ENCODE results near the gene THEMIS2.

The THEMIS2 gene

GRCh38 chr1:27864264-27864895 is 8.0 kb upstream of the THEMIS2 start:
- Histone ChIP-seq H3K4me3 (ENCODE audit: insufficient read depth, low read length, poor library complexity, severe bottlenecking) (no peak overlapping the region), H3K9me3 (ENCODE audit: insufficient read depth, low read length) (no peaks in the 10 kb centered on the region), H3K79me2 (ENCODE audit: insufficient read depth, low read length) (no peaks in the 10 kb centered on the region), H3K9me2 (replicated peaks; ENCODE audit: insufficient read depth, low read length) (no peaks in the 10 kb centered on the region), H2AFZ (ENCODE audit: low read depth, low read length, severe bottlenecking) (no peak overlapping the region), H3K9ac (ENCODE audit: low read length) (no peak overlapping the region), H3K27me3 (ENCODE audit: low read length) (no peaks in the 10 kb centered on the region), H3F3A (ENCODE audit: insufficient read depth) (no peaks in the 10 kb centered on the region), H3K4me2 (ENCODE audit: low read depth, low read length, poor library complexity, severe bottlenecking) (no peak overlapping the region), H3K27ac (ENCODE audit: low read depth, low read length) (no peak overlapping the region), H3K36me3 (ENCODE audit: low read length) (no peaks in the 10 kb centered on the region), H4K20me1 (ENCODE audit: low read depth, low read length) (no peaks in the 10 kb centered on the region)
- TF ChIP-seq, protein P1, sequence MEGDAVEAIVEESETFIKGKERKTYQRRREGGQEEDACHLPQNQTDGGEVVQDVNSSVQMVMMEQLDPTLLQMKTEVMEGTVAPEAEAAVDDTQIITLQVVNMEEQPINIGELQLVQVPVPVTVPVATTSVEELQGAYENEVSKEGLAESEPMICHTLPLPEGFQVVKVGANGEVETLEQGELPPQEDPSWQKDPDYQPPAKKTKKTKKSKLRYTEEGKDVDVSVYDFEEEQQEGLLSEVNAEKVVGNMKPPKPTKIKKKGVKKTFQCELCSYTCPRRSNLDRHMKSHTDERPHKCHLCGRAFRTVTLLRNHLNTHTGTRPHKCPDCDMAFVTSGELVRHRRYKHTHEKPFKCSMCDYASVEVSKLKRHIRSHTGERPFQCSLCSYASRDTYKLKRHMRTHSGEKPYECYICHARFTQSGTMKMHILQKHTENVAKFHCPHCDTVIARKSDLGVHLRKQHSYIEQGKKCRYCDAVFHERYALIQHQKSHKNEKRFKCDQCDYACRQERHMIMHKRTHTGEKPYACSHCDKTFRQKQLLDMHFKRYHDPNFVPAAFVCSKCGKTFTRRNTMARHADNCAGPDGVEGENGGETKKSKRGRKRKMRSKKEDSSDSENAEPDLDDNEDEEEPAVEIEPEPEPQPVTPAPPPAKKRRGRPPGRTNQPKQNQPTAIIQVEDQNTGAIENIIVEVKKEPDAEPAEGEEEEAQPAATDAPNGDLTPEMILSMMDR (IDR thresholded peaks at IDR 0.05; ENCODE audit: insufficient read depth, low read length, poor library complexity, severe bottlenecking) = no peak

GRCh38 chr1:27865821-27866220 is 6.5 kb upstream of the THEMIS2 start:
- no peak for TF ChIP-seq EZH2phosphoT487 (conservative IDR thresholded peaks at IDR 0.05; ENCODE audit: low read length)
- TF ChIP-seq, protein P1 (IDR thresholded peaks at IDR 0.05; ENCODE audit: insufficient read depth, low read length, poor library complexity, severe bottlenecking) = no peak
- Histone ChIP-seq H4K20me1 (ENCODE audit: low read depth, low read length) (no peaks in the 10 kb centered on the region), H3K36me3 (ENCODE audit: low read length) (no peaks in the 10 kb centered on the region), H3K9me2 (replicated peaks; ENCODE audit: insufficient read depth, low read length) (no peaks in the 10 kb centered on the region), H3K27me3 (ENCODE audit: low read length) (no peaks in the 10 kb centered on the region), H3K79me2 (ENCODE audit: insufficient read depth, low read length) (no peaks in the 10 kb centered on the region), H3F3A (ENCODE audit: insufficient read depth) (no peaks in the 10 kb centered on the region), H3K9ac (ENCODE audit: low read length) (no peak overlapping the region), H3K4me3 (ENCODE audit: insufficient read depth, low read length, poor library complexity, severe bottlenecking) (no peak overlapping the region), H3K9me3 (ENCODE audit: insufficient read depth, low read length) (no peaks in the 10 kb centered on the region), H3K27ac (ENCODE audit: low read depth, low read length) (no peak overlapping the region), H3K4me2 (ENCODE audit: low read depth, low read length, poor library complexity, severe bottlenecking) (no peak overlapping the region), H2AFZ (ENCODE audit: low read depth, low read length, severe bottlenecking) (no peak overlapping the region)

GRCh38 chr1:27868556-27868931 is 3.8 kb upstream of the THEMIS2 start:
- H3K9ac ChIP-seq (ENCODE audit: low read length) = no peak overlapping the region
- no peaks in the 10 kb centered on the region for H3K27me3 ChIP-seq (ENCODE audit: low read length)
- no peaks in the 10 kb centered on the region for H3K9me3 ChIP-seq (ENCODE audit: insufficient read depth, low read length)
- no peaks in the 10 kb centered on the region for H3K79me2 ChIP-seq (ENCODE audit: insufficient read depth, low read length)
- no peaks in the 10 kb centered on the region for H3K9me2 ChIP-seq (replicated peaks; ENCODE audit: insufficient read depth, low read length)
- no peaks in the 10 kb centered on the region for H3F3A ChIP-seq (ENCODE audit: insufficient read depth)
- no peaks in the 10 kb centered on the region for H4K20me1 ChIP-seq (ENCODE audit: low read depth, low read length)
- no peaks in the 10 kb centered on the region for H3K36me3 ChIP-seq (ENCODE audit: low read length)
- no peak for TF ChIP-seq EZH2phosphoT487 (conservative IDR thresholded peaks at IDR 0.05; ENCODE audit: low read length)
- TF ChIP-seq, protein P1 (IDR thresholded peaks at IDR 0.05; ENCODE audit: insufficient read depth, low read length, poor library complexity, severe bottlenecking) = no peak
- H3K4me3 ChIP-seq (ENCODE audit: insufficient read depth, low read length, poor library complexity, severe bottlenecking) = no peak overlapping the region
- no peak overlapping the region for H3K27ac ChIP-seq (ENCODE audit: low read depth, low read length)
- H2AFZ ChIP-seq (ENCODE audit: low read depth, low read length, severe bottlenecking) = no peak overlapping the region
- H3K4me2 ChIP-seq (ENCODE audit: low read depth, low read length, poor library complexity, severe bottlenecking) = no peak overlapping the region

All from SU-DHL-6 (cell line).